Nucleus accumbens (tissue), 56 donors: Measurements from ENCODE around the gene AKAP6.
"Not testable (repeated sequence)": the region's sequence is repeated elsewhere in the genome, so short reads cannot be mapped to it uniquely, and the experiment has no call there.

Experiments
- DNase-seq, 56 donors: peaks; one replicate each; lab custom pipeline; 2025; lab: John Stamatoyannopoulos, UW

AKAP6 gene

GRCh38 chr14:32434880-32435279 is 105.8 kb downstream of the AKAP6 start:
- DNase-seq = no peak

GRCh38 chr14:32435411-32435810 is 106.3 kb downstream of the AKAP6 start:
- DNase-seq = no peak

GRCh38 chr14:32436993-32437392 is 107.9 kb downstream of the AKAP6 start:
- peak in 1 of 56 donors; percentile 34 for DNase-seq

- no peak for DNase-seq
Observed at GRCh38 chr14:32438517-32438916, 109.4 kb downstream of the AKAP6 start.

- no peak for DNase-seq
Observed at GRCh38 chr14:32443890-32444661, 115.0 kb downstream of the AKAP6 start.

- DNase-seq = no peak
Observed at GRCh38 chr14:32447371-32447770, 118.3 kb downstream of the AKAP6 start.

- no peak for DNase-seq
Observed at GRCh38 chr14:32449648-32450047, 120.5 kb downstream of the AKAP6 start.

GRCh38 chr14:32450919-32451675 is 122.0 kb downstream of the AKAP6 start:
- DNase-seq = no peak

GRCh38 chr14:32453857-32454810 is 125.0 kb downstream of the AKAP6 start:
- no peak for DNase-seq

- DNase-seq = no peak
Observed at GRCh38 chr14:32457213-32457920, 128.3 kb downstream of the AKAP6 start.

GRCh38 chr14:32458720-32459119 is 129.6 kb downstream of the AKAP6 start:
- DNase-seq = no peak

- no peak for DNase-seq
Observed at GRCh38 chr14:32460267-32460666, 131.2 kb downstream of the AKAP6 start.

GRCh38 chr14:32462553-32462952 is 133.5 kb downstream of the AKAP6 start:
- DNase-seq = not testable (repeated sequence)

GRCh38 chr14:32468955-32469354 is 139.9 kb downstream of the AKAP6 start:
- no peak for DNase-seq

GRCh38 chr14:32469388-32470160 is 140.5 kb downstream of the AKAP6 start:
- DNase-seq = no peak

GRCh38 chr14:32470161-32470715 is 141.1 kb downstream of the AKAP6 start:
- peak in 15 of 56 donors; percentile 11 to 65 (median 31) for DNase-seq

- DNase-seq = no peak
Observed at GRCh38 chr14:32471181-32471580, 142.1 kb downstream of the AKAP6 start.

- no peak for DNase-seq
Observed at GRCh38 chr14:32472076-32472475, 143.0 kb downstream of the AKAP6 start.
